Right cardiac atrium (tissue), 5 donors: Measurements from ENCODE around the gene MKS1. TPM values are rescaled to one million over a fixed set of nuclear protein-coding genes. Genes with fewer than 3 reads are reported as not detected.

Source experiments
- ATAC-seq, 2 donors: fragments of 200-7000 bp; cut with Tn5 transposase; one replicate each; pipeline versions ENCODE4 v1.8.0 to v1.9.1; 2020; ENCODE audit warnings: moderate library complexity in 2 of 2, mild to moderate bottlenecking in 1 of 2
- DNase-seq, 3 donors: peaks; one replicate each; pipeline ENCODE4 v3.0.0-alpha.2; 2020
- H3K27ac ChIP-seq: one replicate; pipeline ENCODE4 v1.5.1; 2013; ENCODE audit warnings: mild to moderate bottlenecking, low read length, control low read depth, moderate library complexity
- H3K27me3 ChIP-seq: one replicate; pipeline ENCODE4 v1.6.1; 2013; ENCODE audit not compliant: control insufficient read depth, insufficient read depth
- H3K4me1 ChIP-seq: one replicate; pipeline ENCODE4 v1.6.1; 2013; ENCODE audit warnings: low read length; ENCODE audit not compliant: control insufficient read depth, insufficient read depth
- H3K4me3 ChIP-seq: one replicate; pipeline ENCODE4 v1.5.1; 2013; ENCODE audit warnings: low read length, control low read depth
- H3K9me3 ChIP-seq: one replicate; pipeline ENCODE4 v1.6.1; 2013; ENCODE audit warnings: low read length; ENCODE audit not compliant: control insufficient read depth
- WGBS: extraction: QIAGEN DNeasy Blood & Tissue Kit; methylation state at CpG from one replicate; pipeline ENCODE4 v1.1.7; 2013; 5-methylcytosine and 5-hydroxymethylcytosine counted together
- intact Hi-C, 4 donors: fragments of 100-400 bp; cut with DNase I; formaldehyde crosslinking; loops; one replicate each; pipeline versions ENCODE4 v1.11.0 to v1.14.0; 2022 to 2023
- polyA plus RNA-seq: library from polyadenylated mRNA; stranded (reverse); fragments of 200-250 nt; gene quantifications from one replicate; pipeline ENCODE4 v1.2.3, GENCODE V29; 2013
- total RNA-seq, 4 donors: library from RNA; stranded (reverse); fragmentation: NEBNext Ultra II Directional; extraction: Animal tissue kit (Norgen Biotek cat#: 25700); gene quantifications; one replicate each; pipeline ENCODE4 v1.2.1, GENCODE V29; 2021
- donor health status: healthy with polysubstance abuse.
- donor health status: DM: no; HTN: yes; CAD: no.
- donor health status: DM: no; HTN: no; CAD: no.
- donor health status: DM: no; HTN: yes; CAD: no; lungs with severe emphysema.
- donor health status: DM: yes; HTN: yes; CAD: no.

MKS1 gene
- total and polyA plus RNA-seq, 5 donors, result 5.6 to 11.4 (median 6.9) TPM

DNA sequence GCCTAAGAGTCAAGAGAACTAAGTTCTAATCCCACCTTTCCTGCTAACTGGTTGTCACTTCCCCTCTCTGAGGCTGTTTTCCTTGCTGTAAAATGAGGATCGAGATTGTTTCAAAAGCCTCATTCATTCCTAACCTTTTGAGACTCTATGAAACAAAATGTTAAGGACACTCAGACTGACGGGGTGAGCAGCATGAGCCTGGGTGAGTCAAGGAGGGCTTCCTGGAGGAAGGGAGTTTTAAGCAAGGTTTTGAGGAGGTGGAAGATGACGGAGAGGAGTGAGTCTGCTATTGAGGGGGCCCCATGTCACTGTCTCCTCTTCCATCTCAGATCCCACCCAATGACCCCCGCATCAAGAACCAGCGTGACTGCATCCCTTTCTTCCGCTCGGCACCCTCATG is 22.4 kb downstream of the MKS1 start:
- H3K4me3 ChIP-seq, result no peak overlapping the region
- H3K27me3 ChIP-seq, result no peaks in the 10 kb centered on the region
- 84% methylated on average over 7 of the region's 7 CpGs for WGBS
- no peaks in the 10 kb centered on the region for H3K9me3 ChIP-seq
- H3K27ac ChIP-seq, result no peak overlapping the region
- intact Hi-C loops, result no loop called here
- ATAC-seq (no peak), DNase-seq (no peak)
- H3K4me1 ChIP-seq, result no peaks in the 10 kb centered on the region

DNA sequence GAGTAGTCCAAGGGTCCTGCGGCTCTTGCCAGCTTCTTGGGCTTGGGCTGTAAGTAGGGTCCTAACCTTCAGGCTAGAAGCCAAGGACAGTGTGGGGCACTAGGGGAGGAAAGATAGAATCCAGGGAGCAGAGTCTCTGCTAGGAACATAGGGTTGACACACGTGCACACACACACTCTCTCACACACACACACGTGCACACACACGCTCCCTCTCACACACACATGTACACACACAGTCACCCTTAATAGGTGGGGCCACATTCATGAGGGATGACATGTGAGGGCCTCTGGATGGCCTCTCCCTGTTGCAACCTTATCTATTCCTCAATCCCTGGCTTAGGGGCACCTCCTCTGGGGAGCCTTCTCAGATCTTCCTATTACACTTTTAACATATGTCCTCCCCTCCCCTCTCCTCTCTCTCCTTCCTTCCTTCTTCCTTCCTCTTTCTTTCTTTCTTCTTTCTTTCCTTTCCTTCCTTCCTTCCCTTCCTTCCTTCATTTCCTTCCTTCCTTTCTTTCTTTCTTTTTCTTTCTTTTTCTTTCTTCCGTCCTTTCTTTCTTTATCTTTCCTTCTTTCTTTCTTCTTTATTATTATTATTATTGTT is 23.4 kb downstream of the MKS1 start:
- H3K9me3 ChIP-seq, result no peaks in the 10 kb centered on the region
- intact Hi-C loops, result no loop called here
- H3K4me1 ChIP-seq, result no peaks in the 10 kb centered on the region
- H3K27ac ChIP-seq, result no peak overlapping the region
- H3K4me3 ChIP-seq, result no peak overlapping the region
- WGBS, result 81% methylated on average over 5 of the region's 5 CpGs
- no peaks in the 10 kb centered on the region for H3K27me3 ChIP-seq
- no peak for ATAC-seq
- DNase-seq, result no peak

- intact Hi-C loops, result no loop called here
- Histone ChIP-seq H3K9me3 (no peaks in the 10 kb centered on the region), H3K27me3 (no peaks in the 10 kb centered on the region), H3K4me3 (no peak overlapping the region), H3K27ac (no peak overlapping the region), H3K4me1 (no peaks in the 10 kb centered on the region)
- 74% methylated on average over 18 of the region's 18 CpGs for WGBS
- ATAC-seq (no peak), DNase-seq (no peak)
These were observed 25.3 kb downstream of the MKS1 start for GRCh38 chr17:58193641-58194255.

- Histone ChIP-seq H3K9me3 (no peaks in the 10 kb centered on the region), H3K4me3 (no peak within 1 kb of the TSS), H3K27me3 (no peaks in the 10 kb centered on the region), H3K27ac (no peak within 1 kb of the TSS), H3K4me1 (no peaks in the 10 kb centered on the region)
- intact Hi-C loops, result no loop called here
- 21% methylated on average over 6 of the region's 6 CpGs for WGBS
- ATAC-seq (no peak), DNase-seq (no peak)
These were observed 26.4 kb downstream of the MKS1 start, which contains the start of gene EPX for GRCh38 chr17:58192612-58193011. EPX (plus strand) TSS chr17:58192726; CDS start chr17:58192847, 121 bp downstream.

- DNase-seq (no peak), ATAC-seq (no peak)
- H3K9me3 ChIP-seq, result no peaks in the 10 kb centered on the region
- WGBS, result 33% methylated on average over 14 of the region's 14 CpGs
- H3K4me3 ChIP-seq, result no peak overlapping the region
- no peak overlapping the region for H3K27ac ChIP-seq
- H3K4me1 ChIP-seq, result no peaks in the 10 kb centered on the region
- no peaks in the 10 kb centered on the region for H3K27me3 ChIP-seq
- intact Hi-C loops, result no loop called here
These were observed 27.7 kb downstream of the MKS1 start for GRCh38 chr17:58191241-58191896.

DNA sequence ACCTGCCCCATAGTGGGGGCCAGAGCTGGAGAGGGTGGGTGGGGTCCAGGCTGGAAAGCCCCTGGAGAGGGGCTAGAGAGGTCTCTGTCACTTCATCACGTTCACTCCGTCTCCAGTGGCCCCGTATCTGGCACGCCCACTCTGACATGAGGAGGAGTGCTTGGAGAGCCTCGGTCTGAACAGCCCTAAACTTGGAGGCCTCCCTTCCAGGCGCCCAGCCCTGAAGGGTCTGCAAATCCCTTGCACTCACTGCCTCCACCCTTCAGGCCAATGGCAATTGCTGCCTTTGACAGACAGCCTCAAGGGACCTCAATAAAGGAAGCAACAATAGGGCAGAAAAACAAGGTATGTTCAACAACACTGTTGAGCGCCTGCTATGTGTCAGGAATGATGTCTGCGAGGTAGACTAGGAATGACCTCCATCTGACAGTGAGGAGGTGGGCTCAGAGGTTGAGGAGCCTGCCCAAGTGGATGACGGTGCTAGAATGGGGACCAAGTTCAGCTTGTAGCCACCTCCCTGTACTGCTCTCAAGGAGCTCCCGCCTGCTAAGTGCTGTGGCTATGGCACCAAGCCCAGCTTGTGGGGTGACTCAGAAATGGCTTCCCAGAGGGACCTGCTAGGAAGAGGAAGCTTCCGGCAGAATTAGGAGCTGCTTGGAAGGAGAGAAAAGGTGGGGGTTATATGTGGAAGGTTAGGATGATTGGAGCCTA is 29.5 kb downstream of the MKS1 start:
- intact Hi-C loops, result no loop called here
- ATAC-seq (peak; percentile 52 to 65), DNase-seq (peak; percentile 72 to 76 (median 76))
- Histone ChIP-seq H3K27me3 (no peaks in the 10 kb centered on the region), H3K27ac (no peak overlapping the region), H3K4me3 (no peak overlapping the region), H3K9me3 (no peaks in the 10 kb centered on the region), H3K4me1 (no peaks in the 10 kb centered on the region)
- WGBS, result 52% methylated on average over 11 of the region's 11 CpGs

DNA sequence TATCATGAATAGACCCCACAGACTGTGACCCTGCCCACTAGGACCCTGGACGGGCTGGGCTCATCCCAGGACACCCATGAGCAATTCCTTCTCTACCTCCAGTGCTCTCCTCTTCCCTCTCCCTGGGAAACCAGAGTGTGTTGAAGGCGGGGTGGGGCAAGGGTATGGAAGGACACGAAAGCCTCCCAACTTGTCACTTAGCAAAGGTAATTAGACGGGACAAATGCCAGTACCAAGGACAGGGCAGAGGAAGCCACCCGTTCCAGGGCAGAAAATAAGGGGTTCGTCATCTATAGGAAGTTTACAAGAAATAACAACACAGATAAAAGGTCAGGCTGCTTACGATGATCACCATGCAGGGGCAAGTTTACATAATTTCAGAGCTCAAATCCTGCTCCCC is 31.4 kb downstream of the MKS1 start:
- no peaks in the 10 kb centered on the region for H3K4me1 ChIP-seq
- H3K27me3 ChIP-seq, result no peaks in the 10 kb centered on the region
- WGBS, result 43% methylated on average over 7 of the region's 7 CpGs
- H3K27ac ChIP-seq, result no peak overlapping the region
- ATAC-seq, result no peak
- intact Hi-C loops, result no loop called here
- no peak for DNase-seq
- no peaks in the 10 kb centered on the region for H3K9me3 ChIP-seq
- no peak overlapping the region for H3K4me3 ChIP-seq

DNA sequence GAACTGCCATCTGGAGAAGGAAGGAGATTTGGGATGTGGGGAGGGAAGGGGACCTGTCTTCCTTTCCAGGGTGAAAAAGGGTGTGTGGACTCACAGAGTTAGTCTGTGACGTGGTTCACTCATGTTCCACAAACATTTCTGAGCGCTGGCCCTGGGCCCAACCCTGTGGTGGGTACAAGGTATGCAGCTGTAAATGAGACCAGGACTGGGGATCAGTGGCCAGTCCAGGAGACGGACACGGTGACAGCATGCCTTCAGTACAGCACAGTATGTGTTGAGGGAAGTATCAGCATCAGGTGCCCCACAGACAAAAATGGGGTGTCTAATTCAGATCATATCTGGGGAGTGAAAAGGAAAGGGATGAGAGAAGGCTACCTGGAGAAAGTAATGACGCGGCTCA is 32.0 kb downstream of the MKS1 start:
- ATAC-seq, result no peak
- no peaks in the 10 kb centered on the region for H3K4me1 ChIP-seq
- no peak overlapping the region for H3K4me3 ChIP-seq
- H3K9me3 ChIP-seq, result no peaks in the 10 kb centered on the region
- WGBS, result 91% methylated on average over 6 of the region's 6 CpGs
- H3K27me3 ChIP-seq, result no peaks in the 10 kb centered on the region
- intact Hi-C loops, result no loop called here
- H3K27ac ChIP-seq, result no peak overlapping the region
- DNase-seq, result no peak

DNA sequence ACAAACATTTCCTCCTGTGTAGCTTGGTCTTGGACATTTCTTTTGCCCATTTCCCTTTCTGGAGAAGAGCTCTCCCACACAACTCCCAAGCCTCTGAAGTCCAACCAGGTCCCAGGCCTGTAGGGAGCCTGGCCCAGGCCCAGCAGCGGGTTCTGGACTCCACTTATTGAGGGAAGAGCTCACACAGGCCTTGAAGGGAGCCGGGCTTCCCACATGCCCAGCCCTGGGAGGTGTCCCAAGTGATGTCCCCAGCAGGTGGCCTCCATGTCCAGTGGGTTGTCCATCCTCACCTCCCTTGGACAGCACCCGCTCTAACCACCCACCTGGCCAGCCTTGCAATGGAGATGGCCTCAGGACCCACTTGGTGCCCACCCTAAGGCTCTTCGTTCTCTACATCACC is 32.5 kb downstream of the MKS1 start:
- H3K9me3 ChIP-seq, result no peaks in the 10 kb centered on the region
- WGBS, result 85% methylated on average over 4 of the region's 4 CpGs
- no peaks in the 10 kb centered on the region for H3K27me3 ChIP-seq
- DNase-seq, result no peak
- H3K27ac ChIP-seq, result no peak overlapping the region
- no peak overlapping the region for H3K4me3 ChIP-seq
- no peak for ATAC-seq
- intact Hi-C loops, result no loop called here
- no peaks in the 10 kb centered on the region for H3K4me1 ChIP-seq

- Histone ChIP-seq H3K27ac (no peak overlapping the region), H3K4me3 (no peak overlapping the region), H3K4me1 (no peaks in the 10 kb centered on the region), H3K27me3 (no peaks in the 10 kb centered on the region), H3K9me3 (no peaks in the 10 kb centered on the region)
- no peak for DNase-seq
- 65% methylated on average over 8 of the region's 8 CpGs for WGBS
- ATAC-seq, result no peak
- intact Hi-C loops, result no loop called here
These were observed 33.9 kb downstream of the MKS1 start for GRCh38 chr17:58184986-58185761.
